Pancreas (tissue), 10 donors: ENCODE measurements around the gene ADGRG6. TPM values are rescaled to one million over a fixed set of nuclear protein-coding genes. Genes with fewer than 3 reads are reported as not detected.
A peak's percentile ranks its signal among the peaks of the same experiment; 100 is the strongest.

Source experiments
- ATAC-seq, 4 donors: fragments of 200-7000 bp; cut with Tn5 transposase; one replicate each; pipeline versions ENCODE4 v1.8.0 to v1.9.1; 2020; ENCODE audit warnings: mild to moderate bottlenecking in 4 of 4, moderate library complexity in 4 of 4
- DNase-seq, 6 donors: peaks; one replicate each; pipeline ENCODE4 v3.0.0-alpha.2; 2020
- FAIRE-seq: peaks from 2 replicates; lab custom pipeline; 2012; peaks lifted over from hg19 to GRCh38; lab: Jason Lieb, UNC
- H3K27ac ChIP-seq, 4 donors: fragments of 200-600 bp; sonication (generic); 1 replicate in 3 of 4; 2 replicates in 1 of 4; pipeline versions ENCODE4 v1.5.0 to v1.8.0; 2020
- H3K27me3 ChIP-seq, 4 donors: fragments of 200-600 bp; one replicate each; pipeline ENCODE4 v1.8.0; 2021
- H3K36me3 ChIP-seq, 3 donors: fragments of 200-600 bp; sonication (generic) in 1 of 3; one replicate each; pipeline versions ENCODE4 v1.5.0 to v1.8.0; 2020 to 2021
- H3K4me1 ChIP-seq, 3 donors: fragments of 200-600 bp; one replicate each; pipeline ENCODE4 v1.8.0; 2021
- H3K4me3 ChIP-seq, 4 donors: fragments of 200-600 bp; sonication (generic) in 2 of 4; one replicate each; pipeline versions ENCODE4 v1.5.0 to v1.8.0; 2020 to 2021
- H3K9me3 ChIP-seq, 4 donors: fragments of 200-600 bp; one replicate each; pipeline ENCODE4 v1.8.0; 2021
- CTCF ChIP-seq, 4 donors: fragments of 200-600 bp; sonication (generic) in 3 of 4; IDR thresholded peaks; one replicate each; pipeline versions ENCODE4 v1.5.0 to v1.8.0; 2021; ENCODE audit warnings: antibody characterized with exemption in 4 of 4
- WGBS, 2 donors: extraction: QIAGEN DNeasy Blood & Tissue Kit; methylation state at CpG; one replicate each; pipeline ENCODE4 v1.1.7; 2013; 5-methylcytosine and 5-hydroxymethylcytosine counted together
- intact Hi-C, 3 donors: fragments of 100-400 bp; cut with DNase I; formaldehyde crosslinking; loops; one replicate each; pipeline versions ENCODE4 v1.11.1 to v1.14.2; 2022
- polyA plus RNA-seq, 2 donors: library from polyadenylated mRNA; stranded (reverse); fragments of 200-250 nt; gene quantifications; one replicate each; pipeline ENCODE4 v1.2.3, GENCODE V29; 2013
- total RNA-seq, 6 donors: library from RNA; stranded (reverse); fragmentation: NEBNext Ultra II Directional in 4 of 6; extraction: Animal tissue kit (Norgen Biotek cat#: 25700) in 4 of 6; gene quantifications; one replicate each; pipeline versions ENCODE4 v1.2.1 to v1.2.4, GENCODE V29; 2021 to 2023
- donor health status: healthy with polysubstance abuse.
- donor health status: DM: no; HTN: no; CAD: no; lungs with moderate emphysema.
- donor health status: DM: no; HTN: no; CAD: no.
- donor health status: control.
- donor health status: control.
- donor health status: Bipolar disorder and iron deficiency.
- donor health status: DM: yes; HTN: yes; CAD: no.
- donor health status: DM: no; HTN: no; CAD: no.
- donor health status: DM: no; HTN: no; CAD: no.
- donor health status: DM: yes; HTN: yes; CAD: no.

Gene ADGRG6
- total and polyA plus RNA-seq, 8 donors = 1.6 to 10.7 (median 4.2) TPM

- Histone ChIP-seq H3K9me3 (no peaks in the 10 kb centered on the region), H3K4me1 (no peaks in the 10 kb centered on the region), H3K4me3 (no peak overlapping the region), H3K27ac (no peak overlapping the region), H3K27me3 (no peaks in the 10 kb centered on the region), H3K36me3 (no peaks in the 10 kb centered on the region)
- no peak for ATAC-seq
- no peak for TF ChIP-seq CTCF (IDR thresholded peaks at IDR 0.05)
- 53 to 71% methylated on average over 4 of the region's 4 CpGs for WGBS, 2 donors
- no peak for DNase-seq
- no peak for FAIRE-seq
- intact Hi-C loops = no loop called here
These were observed 27.2 kb upstream of the ADGRG6 start for GRCh38 chr6:142274656-142275055.

GRCh38 chr6:142275236-142276006, 26.4 kb upstream of the ADGRG6 start:
- no peak for TF ChIP-seq CTCF (IDR thresholded peaks at IDR 0.05)
- no peaks in the 10 kb centered on the region for H3K9me3 ChIP-seq
- no peak overlapping the region for H3K4me3 ChIP-seq
- 15 to 18% methylated on average over 5 of the region's 5 CpGs for WGBS, 2 donors
- ATAC-seq (peak in 1 of 4 donors; percentile 34), DNase-seq (no peak), FAIRE-seq (no peak)
- H3K4me1 ChIP-seq = no peaks in the 10 kb centered on the region
- intact Hi-C loops = no loop called here
- no peaks in the 10 kb centered on the region for H3K27me3 ChIP-seq
- no peak overlapping the region for H3K27ac ChIP-seq
- no peaks in the 10 kb centered on the region for H3K36me3 ChIP-seq

GRCh38 chr6:142276256-142276655, 25.6 kb upstream of the ADGRG6 start:
- intact Hi-C loops = no loop called here
- no peak for ATAC-seq
- H3K4me3 ChIP-seq = no peak overlapping the region
- no peaks in the 10 kb centered on the region for H3K36me3 ChIP-seq
- FAIRE-seq = no peak
- 39 to 47% methylated on average over 1 of the region's 1 CpG for WGBS, 2 donors
- DNase-seq = no peak
- H3K27ac ChIP-seq = no peak overlapping the region
- TF ChIP-seq CTCF (IDR thresholded peaks at IDR 0.05) = no peak
- no peaks in the 10 kb centered on the region for H3K9me3 ChIP-seq
- no peaks in the 10 kb centered on the region for H3K27me3 ChIP-seq
- H3K4me1 ChIP-seq = no peaks in the 10 kb centered on the region

GRCh38 chr6:142279350-142280180, 22.2 kb upstream of the ADGRG6 start:
- Histone ChIP-seq H3K4me1 (no peaks in the 10 kb centered on the region), H3K27me3 (no peaks in the 10 kb centered on the region), H3K4me3 (no peak overlapping the region), H3K9me3 (no peaks in the 10 kb centered on the region), H3K27ac (peak overlapping the region in 1 of 4 donors; percentile 14), H3K36me3 (no peaks in the 10 kb centered on the region)
- no peak for TF ChIP-seq CTCF (IDR thresholded peaks at IDR 0.05)
- ATAC-seq (peak in 1 of 4 donors; percentile 37), FAIRE-seq (no peak), DNase-seq (no peak)
- 46 to 47% methylated on average over 5 of the region's 5 CpGs for WGBS, 2 donors
- intact Hi-C loops = no loop called here
